PFSK-1 (cell line): ENCODE measurements around the gene PSMC4.

ENCODE experiments used
- FOXP2 ChIP-seq: optimal IDR thresholded peaks from 2 replicates; pipeline ENCODE3; 2011; ENCODE audit warnings: borderline replicate concordance, control low read depth, inconsistent platforms; ENCODE audit not compliant: insufficient read depth; ENCODE audit errors: extremely low read length, extremely low read depth
- POLR2AphosphoS5 ChIP-seq: IDR thresholded peaks from 2 replicates; pipeline ENCODE4 v1.6.1; 2012; ENCODE audit warnings: low read depth, mild to moderate bottlenecking, control low read depth, low read length, moderate library complexity
- REST ChIP-seq, 2 experiments: IDR thresholded peaks; 2 replicates each; pipeline versions ENCODE4 v1.6.1 to v1.8.0; 2011 to 2012; ENCODE audit warnings: low read depth in 2 of 2, low read length in 2 of 2, control low read depth in 1 of 2, inconsistent platforms in 1 of 2, mild to moderate bottlenecking in 1 of 2, moderate library complexity in 1 of 2; ENCODE audit not compliant: insufficient read depth in 1 of 2
- SIN3A ChIP-seq: IDR thresholded peaks from 2 replicates; pipeline ENCODE4 v1.6.1; 2012; ENCODE audit warnings: mild to moderate bottlenecking, low read length, moderate library complexity, borderline replicate concordance; ENCODE audit not compliant: insufficient read depth
- TAF1 ChIP-seq: IDR thresholded peaks from 2 replicates; pipeline ENCODE4 v1.6.1; 2012; ENCODE audit warnings: low read length, control low read depth, borderline replicate concordance; ENCODE audit not compliant: insufficient read depth

PSMC4 gene

GRCh38 chr19:40025938-40026596 is 55.1 kb downstream of the PSMC4 start:
- TF ChIP-seq SIN3A = no peak
- no peak for TF ChIP-seq POLR2AphosphoS5
- no peak for TF ChIP-seq FOXP2
- no peak for TF ChIP-seq TAF1
- TF ChIP-seq REST (IDR thresholded peaks at IDR 0.05; ENCODE audit: insufficient read depth in 1 of 2, low read depth in 2 of 2, low read length in 2 of 2) = no peak

- TF ChIP-seq TAF1 (no peak), POLR2AphosphoS5 (no peak), FOXP2 (no peak), REST (IDR thresholded peaks at IDR 0.05; ENCODE audit: insufficient read depth in 1 of 2, low read depth in 2 of 2, low read length in 2 of 2) (no peak), SIN3A (no peak)
Measured at GRCh38 chr19:40026597-40026970, 55.6 kb downstream of the PSMC4 start.
